Large intestine (tissue), 3 donors: ENCODE results near the gene PSMG3. TPM values are rescaled to one million over a fixed set of nuclear protein-coding genes. Genes with fewer than 3 reads are reported as not detected.

Source experiments
- DNase-seq, 2 donors: peaks; one replicate each; pipeline versions ENCODE4 v3.0.0 to v3.0.0-alpha.2; 2013
- H3K27ac ChIP-seq: one replicate; pipeline ENCODE4 v1.5.1; 2013; ENCODE audit warnings: low read length
- H3K27me3 ChIP-seq: 2 replicates; pipeline ENCODE4 v1.6.1; 2013; ENCODE audit warnings: low read length; ENCODE audit not compliant: control insufficient read depth, insufficient read depth
- H3K36me3 ChIP-seq: 2 replicates; pipeline ENCODE4 v1.6.1; 2013; ENCODE audit warnings: low read length; ENCODE audit not compliant: control insufficient read depth, insufficient read depth
- H3K4me1 ChIP-seq: one replicate; pipeline ENCODE4 v1.6.1; 2013; ENCODE audit warnings: low read length; ENCODE audit not compliant: control insufficient read depth, insufficient read depth
- H3K4me3 ChIP-seq: one replicate; pipeline ENCODE4 v1.5.1; 2013; ENCODE audit warnings: low read length
- H3K9me3 ChIP-seq: one replicate; pipeline ENCODE4 v1.6.1; 2013; ENCODE audit warnings: mild to moderate bottlenecking, low read depth, low read length, moderate library complexity; ENCODE audit not compliant: control insufficient read depth
- WGBS: methylation state at CpG from one replicate; pipeline ENCODE4 v1.1.5; 2013; ENCODE audit warnings: low lambda C conversion rate; ENCODE audit not compliant: insufficient coverage; 5-methylcytosine and 5-hydroxymethylcytosine counted together
- polyA plus RNA-seq: library from polyadenylated mRNA; unstranded; fragments of 120-200 nt; gene quantifications from one replicate; pipeline ENCODE4 v1.2.1, GENCODE V29; 2013

Gene PSMG3
- polyA plus RNA-seq, 1 donor: 31.7 TPM

- Histone ChIP-seq H3K27ac (no peak overlapping the region), H3K4me1 (peaks cover 38% of the 10 kb centered on the region), H3K4me3 (no peak overlapping the region), H3K27me3 (no peaks in the 10 kb centered on the region), H3K9me3 (no peaks in the 10 kb centered on the region), H3K36me3 (no peaks in the 10 kb centered on the region)
- no peak for DNase-seq
- WGBS: 60% methylated on average over 1 of the region's 32 CpGs
Measured at GRCh38 chr7:1558841-1559625, 10.8 kb downstream of the PSMG3 start.

DNA sequence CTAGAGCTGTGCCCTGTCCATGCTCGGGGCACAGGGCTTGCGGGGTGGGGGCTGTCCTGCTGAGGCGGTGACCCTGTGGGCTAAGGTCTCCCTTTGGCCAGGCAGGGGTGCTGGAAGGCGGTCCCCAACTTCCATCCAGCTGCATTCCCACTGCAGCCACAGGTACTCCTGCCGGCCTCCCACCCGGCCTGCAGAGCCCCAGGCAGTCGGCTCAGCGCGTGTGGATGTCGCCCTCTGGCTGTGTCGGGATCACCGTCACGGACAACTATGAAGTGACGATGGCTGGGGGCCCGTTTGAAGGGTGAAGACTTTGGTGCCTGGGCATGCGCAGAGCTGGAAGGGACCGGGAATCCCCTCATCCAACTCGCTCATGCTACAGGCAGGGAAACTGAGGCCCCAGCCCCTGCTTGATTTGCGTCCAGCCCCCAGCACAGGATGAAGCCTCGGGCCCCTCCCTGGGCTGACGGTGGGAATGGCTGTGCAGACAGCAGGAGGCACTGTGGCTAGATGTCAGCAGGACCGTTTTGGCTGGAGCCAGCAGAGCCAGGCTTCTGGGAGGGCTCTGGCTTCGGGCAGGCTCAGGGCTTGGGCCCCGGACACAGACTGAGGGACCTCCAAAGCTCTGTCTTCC is 11.5 kb downstream of the PSMG3 start:
- no peaks in the 10 kb centered on the region for H3K27me3 ChIP-seq
- DNase-seq: peak in 1 of 2 donors; percentile 56
- H3K27ac ChIP-seq: no peak overlapping the region
- H3K36me3 ChIP-seq: peaks cover 4% of the 10 kb centered on the region
- H3K4me3 ChIP-seq: no peak overlapping the region
- WGBS: no CpG with 5 or more reads among the region's 24 CpGs
- peaks cover 38% of the 10 kb centered on the region for H3K4me1 ChIP-seq
- H3K9me3 ChIP-seq: no peaks in the 10 kb centered on the region

GRCh38 chr7:1557771-1558170 is 12.1 kb downstream of the PSMG3 start:
- no peaks in the 10 kb centered on the region for H3K9me3 ChIP-seq
- no peaks in the 10 kb centered on the region for H3K27me3 ChIP-seq
- WGBS: no CpG with 5 or more reads among the region's 10 CpGs
- H3K4me3 ChIP-seq: no peak overlapping the region
- H3K27ac ChIP-seq: no peak overlapping the region
- no peak for DNase-seq
- H3K4me1 ChIP-seq: peaks cover 38% of the 10 kb centered on the region
- peaks cover 5% of the 10 kb centered on the region for H3K36me3 ChIP-seq

- H3K9me3 ChIP-seq: no peaks in the 10 kb centered on the region
- H3K36me3 ChIP-seq: peaks cover 8% of the 10 kb centered on the region
- H3K4me1 ChIP-seq: peaks cover 38% of the 10 kb centered on the region
- WGBS: no CpG with 5 or more reads among the region's 7 CpGs
- H3K27ac ChIP-seq: peak overlapping the region; percentile 99
- no peak for DNase-seq
- H3K27me3 ChIP-seq: no peaks in the 10 kb centered on the region
- no peak overlapping the region for H3K4me3 ChIP-seq
Measured at GRCh38 chr7:1557006-1557405, 12.8 kb downstream of the PSMG3 start.

DNA sequence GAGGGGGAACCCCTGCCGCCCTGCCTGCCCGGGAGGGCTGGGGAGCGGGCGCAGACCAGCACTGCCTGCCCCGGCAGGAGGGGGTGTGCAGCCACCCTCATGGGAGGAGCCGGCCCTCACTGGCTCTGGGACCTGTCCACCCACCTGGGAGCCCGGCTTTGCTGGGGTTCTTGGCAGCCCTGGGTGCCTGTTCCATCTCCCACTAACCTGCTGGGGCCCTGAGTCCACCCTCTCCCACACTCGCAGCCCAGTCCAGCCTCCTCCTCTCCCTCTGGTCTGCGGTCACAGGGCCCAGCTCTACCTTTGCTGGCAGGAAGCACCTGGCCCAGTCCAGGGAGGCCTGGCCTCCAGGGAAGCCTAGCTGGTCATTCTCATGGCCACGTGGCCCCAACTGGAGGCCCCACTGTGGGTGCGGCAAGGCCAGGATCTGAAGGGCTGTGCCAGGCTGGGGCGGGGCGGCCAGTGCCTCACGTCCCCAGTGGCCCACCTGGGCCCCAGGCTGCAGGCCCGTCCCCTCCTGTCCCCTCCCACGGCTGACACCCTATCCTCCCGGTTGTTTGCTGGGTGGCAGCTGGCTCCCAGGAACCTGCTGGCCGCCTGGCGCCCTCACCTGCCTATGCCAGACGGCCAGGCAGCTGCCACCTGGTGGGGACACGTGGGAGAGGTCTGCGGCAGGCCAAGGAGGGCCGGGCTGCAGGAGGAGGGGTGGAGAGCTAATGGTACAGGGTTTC is 13.9 kb downstream of the PSMG3 start, which contains the start of gene TMEM184A:
TSS of gene TMEM184A (minus strand) at position 393 of the 731 bp plus-strand sequence. CDS start 721 bp downstream, outside the sequence.
- no CpG with 5 or more reads among the region's 23 CpGs for WGBS
- no peaks in the 10 kb centered on the region for H3K27me3 ChIP-seq
- peaks cover 38% of the 10 kb centered on the region for H3K4me1 ChIP-seq
- peak within 1 kb of the TSS; percentile 53 for H3K4me3 ChIP-seq
- H3K9me3 ChIP-seq: no peaks in the 10 kb centered on the region
- peak; percentile 95 to 98 for DNase-seq
- H3K36me3 ChIP-seq: peaks cover 8% of the 10 kb centered on the region
- peak within 1 kb of the TSS; percentile 99 for H3K27ac ChIP-seq

DNA sequence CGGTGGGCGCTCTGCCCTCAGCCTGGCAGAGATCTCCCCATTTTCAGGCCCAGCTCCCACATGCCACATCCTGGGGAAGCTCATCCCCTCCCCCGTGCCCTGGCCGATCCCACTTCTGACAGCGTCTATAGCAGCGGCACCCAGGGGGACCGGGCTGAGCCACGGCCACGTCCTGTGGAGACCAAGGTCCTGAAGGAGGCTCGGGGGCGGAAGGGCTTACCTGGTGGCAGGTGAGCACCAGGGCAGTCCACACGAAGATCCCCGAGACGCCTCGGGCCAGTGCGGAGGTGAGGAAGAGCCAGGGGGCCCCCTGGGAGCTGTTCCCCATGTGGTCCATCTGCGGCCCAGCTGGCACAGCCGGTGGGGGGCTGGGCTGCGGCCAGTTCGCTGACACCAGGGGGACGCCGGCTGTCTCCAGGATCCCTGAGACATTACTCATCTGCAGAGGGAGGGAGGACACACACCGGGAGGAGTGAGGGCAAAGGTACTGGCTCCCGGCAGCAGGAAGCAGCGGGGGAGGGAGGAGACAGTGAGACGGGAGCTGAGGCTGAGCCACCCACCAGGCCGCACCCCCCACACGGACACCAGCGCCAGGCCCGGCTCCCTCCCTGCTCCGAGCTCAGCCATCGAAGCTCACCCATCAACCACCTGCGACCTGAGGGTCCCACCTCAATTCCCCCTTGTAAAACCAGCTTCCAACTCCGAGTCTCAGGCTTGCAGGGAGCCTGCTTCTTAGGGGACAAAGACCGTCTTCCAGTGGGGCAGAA is 14.6 kb downstream of the PSMG3 start:
- no CpG with 5 or more reads among the region's 35 CpGs for WGBS
- H3K27ac ChIP-seq: peak overlapping the region; percentile 99
- peak; percentile 96 to 98 for DNase-seq

GRCh38 chr7:1554333-1555045 is 15.3 kb downstream of the PSMG3 start:
- no peak for DNase-seq
- WGBS: no CpG with 5 or more reads among the region's 20 CpGs
- H3K4me1 ChIP-seq: peaks cover 38% of the 10 kb centered on the region
- peak overlapping the region; percentile 53 for H3K4me3 ChIP-seq
- no peaks in the 10 kb centered on the region for H3K27me3 ChIP-seq
- H3K27ac ChIP-seq: peak overlapping the region; percentile 99
- peaks cover 22% of the 10 kb centered on the region for H3K36me3 ChIP-seq
- no peaks in the 10 kb centered on the region for H3K9me3 ChIP-seq

More for the DNA sequence above, 14.6 kb downstream of the PSMG3 start:
- Histone ChIP-seq H3K4me1 (peaks cover 38% of the 10 kb centered on the region), H3K36me3 (peaks cover 15% of the 10 kb centered on the region), H3K27me3 (no peaks in the 10 kb centered on the region), H3K4me3 (peak overlapping the region; percentile 53), H3K9me3 (no peaks in the 10 kb centered on the region)

- Histone ChIP-seq H3K36me3 (peaks cover 30% of the 10 kb centered on the region), H3K27me3 (no peaks in the 10 kb centered on the region), H3K9me3 (no peaks in the 10 kb centered on the region), H3K4me1 (peaks cover 37% of the 10 kb centered on the region), H3K4me3 (peak overlapping the region; percentile 53), H3K27ac (no peak overlapping the region)
- DNase-seq: no peak
- no CpG with 5 or more reads among the region's 28 CpGs for WGBS
Measured at GRCh38 chr7:1553512-1554210, 16.2 kb downstream of the PSMG3 start.

- 92% methylated on average over 2 of the region's 7 CpGs for WGBS
- peaks cover 45% of the 10 kb centered on the region for H3K36me3 ChIP-seq
- H3K4me3 ChIP-seq: no peak overlapping the region
- H3K4me1 ChIP-seq: peaks cover 26% of the 10 kb centered on the region
- no peaks in the 10 kb centered on the region for H3K9me3 ChIP-seq
- no peak overlapping the region for H3K27ac ChIP-seq
- H3K27me3 ChIP-seq: no peaks in the 10 kb centered on the region
- DNase-seq: no peak
Measured at GRCh38 chr7:1552200-1552599, 17.6 kb downstream of the PSMG3 start.
